HPDE6-E6E7 (cell line): ENCODE results near the gene EIF4H.
A peak's percentile ranks its signal among the peaks of the same experiment; 100 is the strongest.
"Not testable (repeated sequence)": the region's sequence is repeated elsewhere in the genome, so short reads cannot be mapped to it uniquely, and the experiment has no call there.

Experiments
- DNase-seq: peaks from one replicate; pipeline ENCODE4 v3.0.0; 2011; ENCODE audit warnings: missing footprints; ENCODE audit errors: extremely low spot score

Gene EIF4H

GRCh38 chr7:74199551-74200355 lies 25.6 kb downstream of the EIF4H start:
- DNase-seq: no peak

- peak; percentile 57 for DNase-seq
Observed at GRCh38 chr7:74202841-74203556, 28.8 kb downstream of the EIF4H start.

- no peak for DNase-seq
Observed at GRCh38 chr7:74203956-74204618, 29.9 kb downstream of the EIF4H start.

- not testable (repeated sequence) for DNase-seq
Observed at GRCh38 chr7:74206052-74206451, 31.9 kb downstream of the EIF4H start.

- DNase-seq: peak; percentile 47
Observed at GRCh38 chr7:74206589-74207120, 32.5 kb downstream of the EIF4H start.

- no peak for DNase-seq
Observed at GRCh38 chr7:74207586-74207985, 33.4 kb downstream of the EIF4H start.

GRCh38 chr7:74208241-74208640 lies 34.1 kb downstream of the EIF4H start:
- not testable (repeated sequence) for DNase-seq

- DNase-seq: no peak
Observed at GRCh38 chr7:74212661-74213060, 38.5 kb downstream of the EIF4H start.

- DNase-seq: no peak
Observed at GRCh38 chr7:74214816-74215630, 40.9 kb downstream of the EIF4H start.

GRCh38 chr7:74215921-74216320 lies 41.8 kb downstream of the EIF4H start:
- DNase-seq: no peak

- no peak for DNase-seq
Observed at GRCh38 chr7:74216361-74216761, 42.2 kb downstream of the EIF4H start.

- no peak for DNase-seq
Observed at GRCh38 chr7:74217455-74218342, 43.5 kb downstream of the EIF4H start.

GRCh38 chr7:74218343-74218698 lies 44.2 kb downstream of the EIF4H start:
- no peak for DNase-seq

- no peak for DNase-seq
Observed at GRCh38 chr7:74219416-74219815, 45.3 kb downstream of the EIF4H start.

- DNase-seq: no peak
Observed at GRCh38 chr7:74220229-74220628, 46.1 kb downstream of the EIF4H start.

- DNase-seq: no peak
Observed at GRCh38 chr7:74221713-74222112, 47.6 kb downstream of the EIF4H start.

- DNase-seq: no peak
Observed at GRCh38 chr7:74222851-74223710, 48.9 kb downstream of the EIF4H start.

- no peak for DNase-seq
Observed at GRCh38 chr7:74223711-74224510, 49.8 kb downstream of the EIF4H start.

GRCh38 chr7:74224511-74224832 lies 50.3 kb downstream of the EIF4H start:
- DNase-seq: no peak
